SIG-M5 (cell line): ENCODE measurements around the gene IKZF5.

ENCODE experiments used
- DNase-seq: peaks from one replicate; lab custom pipeline; 2025; lab: John Stamatoyannopoulos, UW

IKZF5 gene

GRCh38 chr10:123016228-123016627, 7.6 kb upstream of the IKZF5 start:
- DNase-seq, result no peak

GRCh38 chr10:123014772-123015171, 6.2 kb upstream of the IKZF5 start:
- no peak for DNase-seq

DNA sequence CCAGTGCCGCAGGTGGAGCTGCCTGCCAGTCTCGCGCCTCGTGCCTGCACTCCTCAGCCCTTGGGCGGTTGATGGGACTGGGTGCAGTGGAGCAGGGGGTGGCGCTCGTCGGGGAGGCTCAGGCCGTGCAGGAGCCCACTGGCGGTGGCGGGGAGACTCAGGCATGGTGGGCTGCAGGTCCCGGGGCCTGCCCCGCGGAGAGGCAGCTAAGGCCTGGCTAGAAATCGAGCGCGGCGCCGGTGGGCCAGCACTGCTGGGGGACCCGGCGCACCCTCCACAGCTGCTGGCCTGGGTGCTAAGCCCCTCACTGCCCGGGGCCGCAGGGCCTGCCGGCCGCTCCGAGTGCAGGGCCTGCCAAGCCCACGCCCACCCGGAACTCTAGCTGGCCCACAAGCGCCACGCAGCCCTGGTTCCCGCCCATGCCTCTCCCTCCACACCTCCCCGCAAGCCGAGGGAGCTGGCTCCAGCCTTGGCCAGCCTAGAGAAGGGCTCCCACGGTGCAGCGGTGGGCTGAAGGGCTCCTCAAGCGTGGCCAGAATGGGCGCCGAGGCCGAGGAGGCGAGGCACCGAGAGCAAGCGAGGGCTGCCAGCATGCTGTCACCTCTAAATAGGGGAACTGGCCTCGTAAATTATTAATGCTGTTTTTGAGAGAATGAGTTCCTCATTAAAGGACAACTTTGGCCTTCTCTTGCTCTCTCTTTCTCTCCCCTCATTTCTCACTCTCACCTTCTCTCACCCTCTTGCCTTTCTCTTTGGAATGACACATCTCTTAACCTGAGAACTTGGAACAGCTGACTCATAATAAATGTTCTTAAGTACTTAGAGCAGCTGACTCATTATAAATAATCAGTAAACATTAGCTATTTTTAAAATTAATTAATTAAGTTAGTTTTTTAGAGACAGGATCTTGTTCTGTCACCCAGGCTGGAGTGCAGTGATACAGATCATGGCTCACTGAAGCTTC, 5.1 kb upstream of the IKZF5 start:
- no peak for DNase-seq

GRCh38 chr10:123011987-123012386, 3.4 kb upstream of the IKZF5 start:
- no peak for DNase-seq

- no peak for DNase-seq
Measured at GRCh38 chr10:123009105-123009820, 668 bp upstream of the IKZF5 start.

GRCh38 chr10:123007558-123008354, 839 bp downstream of the IKZF5 start:
- DNase-seq, result peak; percentile 20

- no peak for DNase-seq
Measured at GRCh38 chr10:123004298-123004697, 4.3 kb downstream of the IKZF5 start.

GRCh38 chr10:123001370-123001769, 7.2 kb downstream of the IKZF5 start:
- DNase-seq, result no peak

DNA sequence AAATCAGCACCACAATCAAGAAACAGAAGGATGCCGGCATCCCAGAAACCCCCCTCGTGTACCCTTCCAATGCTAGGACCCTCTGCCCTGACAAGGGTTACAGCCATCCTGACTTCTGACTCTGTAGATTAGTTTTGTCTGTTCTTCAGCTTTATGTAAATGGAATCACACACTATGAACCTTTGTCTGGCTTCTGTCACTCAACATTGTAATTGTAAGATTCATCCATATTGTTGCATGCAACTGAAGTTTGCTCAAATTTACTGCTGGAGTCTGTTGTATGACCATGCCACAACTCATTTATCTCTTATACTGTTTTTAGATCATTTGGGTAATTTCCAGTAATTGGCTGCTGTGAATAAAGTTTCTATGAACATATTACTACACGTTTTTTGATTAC, 8.4 kb downstream of the IKZF5 start:
- no peak for DNase-seq

DNA sequence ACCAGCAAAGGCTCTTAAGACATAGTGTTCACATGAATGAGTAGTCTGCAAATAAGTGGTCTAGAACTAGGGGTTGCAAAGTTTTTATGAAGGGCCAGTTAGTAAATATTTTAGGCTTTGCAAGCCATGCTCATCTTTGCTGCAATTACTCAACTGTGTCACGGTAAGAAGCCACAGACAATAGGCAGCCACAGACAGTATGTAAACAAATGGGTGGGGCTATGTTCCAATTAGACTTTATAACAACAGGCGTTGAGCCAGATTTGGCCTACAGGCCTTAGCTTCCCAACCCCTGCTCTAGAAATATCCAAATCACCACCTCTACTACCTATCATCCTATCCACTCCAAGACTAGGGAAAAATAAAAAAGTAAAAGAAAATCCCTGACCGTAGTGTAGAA, 9.2 kb downstream of the IKZF5 start:
- DNase-seq, result no peak

DNA sequence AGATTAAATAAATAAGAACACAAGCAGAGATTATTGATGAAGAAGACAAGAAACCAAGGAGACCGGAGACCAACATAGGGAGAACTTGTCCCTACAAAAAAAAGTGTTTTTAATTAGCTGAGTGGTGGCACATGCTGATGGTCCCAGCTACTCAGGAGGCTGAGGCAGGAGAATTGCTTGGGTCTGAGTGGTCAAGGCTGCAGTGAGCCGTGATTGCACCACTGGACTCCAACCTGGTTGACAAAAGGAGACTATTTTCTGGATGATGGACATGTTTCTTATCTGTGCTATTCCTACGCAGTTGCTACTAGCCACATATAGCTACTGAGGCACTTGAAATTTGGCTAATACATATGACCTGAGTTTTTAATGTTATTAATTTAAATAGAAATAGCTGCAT, 9.7 kb downstream of the IKZF5 start:
- no peak for DNase-seq

DNA sequence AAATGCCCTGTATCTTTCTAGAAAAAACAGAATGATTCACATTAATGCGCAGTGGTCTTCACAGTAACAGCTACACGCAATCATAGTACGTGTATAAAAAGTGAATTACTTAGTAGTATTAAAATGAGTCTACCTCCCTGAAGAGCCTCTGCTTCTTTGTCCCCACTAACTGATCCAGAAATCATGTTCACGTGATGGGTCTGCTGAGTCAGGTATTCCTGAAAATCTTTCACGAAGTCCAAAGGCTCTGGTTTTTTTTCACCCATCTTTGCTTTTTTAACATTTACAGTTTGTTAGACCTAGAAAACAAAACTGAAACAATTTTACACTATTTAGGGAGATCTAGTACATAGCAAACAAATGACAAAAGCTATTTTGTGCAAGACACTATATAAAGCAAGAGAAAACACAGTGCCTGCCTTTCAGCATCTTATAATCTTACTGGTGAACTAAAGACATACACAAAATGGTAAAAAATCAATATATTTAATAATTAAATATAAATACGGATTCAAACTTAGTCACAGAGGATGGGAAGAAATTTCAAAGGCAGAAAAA, 10.2 kb downstream of the IKZF5 start:
- DNase-seq, result no peak

- no peak for DNase-seq
Measured at GRCh38 chr10:122997864-122998263, 10.7 kb downstream of the IKZF5 start.

DNA sequence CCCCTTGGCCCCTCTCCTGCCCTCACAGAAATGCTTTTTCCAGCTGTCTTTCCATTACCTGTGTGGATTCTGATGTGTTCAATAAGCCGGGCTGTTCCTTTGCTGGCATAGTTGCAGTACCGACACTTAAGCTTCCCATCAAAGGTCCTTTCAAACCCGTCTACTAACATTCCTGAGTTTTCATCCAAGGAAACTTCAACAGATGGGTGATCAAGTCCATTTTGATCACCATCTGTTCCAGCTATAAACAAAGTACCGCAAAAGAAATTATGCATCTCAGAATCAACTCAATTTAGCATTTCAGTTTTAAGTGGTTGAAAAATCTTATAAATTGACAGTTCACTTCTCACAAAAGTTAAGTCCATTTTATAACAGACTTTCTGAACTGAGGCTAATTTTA, 12.7 kb downstream of the IKZF5 start:
- no peak for DNase-seq

DNA sequence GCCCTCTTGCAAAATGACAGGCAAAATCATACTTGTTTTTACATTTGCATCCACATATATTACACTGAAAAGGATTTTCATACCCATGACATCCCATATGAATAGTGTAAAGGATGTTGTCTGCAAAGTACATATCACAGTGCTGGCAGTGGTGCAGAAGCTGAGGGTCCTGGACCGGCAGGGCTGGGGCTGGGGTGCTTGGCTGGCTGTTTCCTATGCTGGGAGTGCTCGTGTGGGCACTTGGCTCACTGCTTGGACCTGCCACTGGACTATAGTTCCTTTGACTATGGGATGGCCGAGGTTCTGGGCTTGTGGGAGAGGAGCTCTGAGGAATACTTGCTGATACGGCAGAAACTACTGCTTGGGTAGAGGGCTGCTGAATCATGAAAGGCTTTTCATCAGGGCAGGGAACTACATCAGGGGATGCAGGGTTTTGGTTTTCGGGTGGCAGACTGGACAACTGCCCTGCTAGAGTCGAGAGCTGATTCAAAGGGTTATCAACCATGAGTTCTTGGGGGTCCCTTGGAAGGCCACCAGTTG, 14.7 kb downstream of the IKZF5 start:
- no peak for DNase-seq

DNA sequence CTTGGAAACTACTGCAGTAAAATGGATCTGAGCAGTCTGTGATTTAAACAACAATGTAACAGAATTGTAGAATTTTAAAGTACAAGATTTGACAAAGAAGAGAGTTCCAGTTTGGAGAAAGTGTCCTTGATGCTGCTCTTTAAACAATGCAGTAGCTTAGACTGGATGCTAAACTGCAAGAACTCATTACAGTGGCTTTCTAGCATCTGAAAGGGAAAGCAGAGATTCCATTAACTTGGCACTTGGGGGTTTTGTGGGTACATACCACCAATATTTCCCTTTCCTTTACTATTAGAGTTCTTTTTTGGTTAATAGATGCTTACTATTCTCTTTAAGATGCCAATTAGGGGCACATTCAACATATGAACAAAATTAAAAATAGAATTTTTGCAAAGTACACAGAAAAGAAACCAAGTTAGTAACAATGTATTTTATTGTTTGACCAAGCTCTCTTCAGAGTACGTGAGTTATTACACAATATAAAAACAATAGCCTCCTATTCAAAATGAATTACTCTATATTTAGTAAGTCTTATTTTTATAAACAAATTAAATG, 16.5 kb downstream of the IKZF5 start:
- no peak for DNase-seq

- DNase-seq, result no peak
Measured at GRCh38 chr10:122990278-122990677, 18.3 kb downstream of the IKZF5 start.

DNA sequence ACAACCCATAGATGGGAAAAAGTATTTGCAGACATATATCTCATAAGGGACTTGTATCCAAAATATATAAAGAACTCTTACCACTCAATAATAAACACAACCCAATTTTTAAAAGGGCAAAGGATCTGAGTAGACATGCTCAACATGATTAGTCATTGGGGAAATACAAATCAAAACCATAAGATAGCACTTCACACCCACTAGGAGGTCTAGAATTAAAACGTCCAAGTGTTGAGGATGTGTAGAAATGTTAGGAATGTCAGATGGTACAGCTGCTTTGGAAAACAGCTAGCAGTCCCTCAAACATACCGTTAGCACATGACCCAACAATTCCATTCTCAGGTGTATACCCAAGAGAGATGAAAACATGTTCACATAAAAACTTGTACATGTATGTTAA, 20.1 kb downstream of the IKZF5 start:
- no peak for DNase-seq

GRCh38 chr10:122986335-122986734, 22.3 kb downstream of the IKZF5 start:
- no peak for DNase-seq

GRCh38 chr10:122984708-122985107, 23.9 kb downstream of the IKZF5 start:
- no peak for DNase-seq

DNA sequence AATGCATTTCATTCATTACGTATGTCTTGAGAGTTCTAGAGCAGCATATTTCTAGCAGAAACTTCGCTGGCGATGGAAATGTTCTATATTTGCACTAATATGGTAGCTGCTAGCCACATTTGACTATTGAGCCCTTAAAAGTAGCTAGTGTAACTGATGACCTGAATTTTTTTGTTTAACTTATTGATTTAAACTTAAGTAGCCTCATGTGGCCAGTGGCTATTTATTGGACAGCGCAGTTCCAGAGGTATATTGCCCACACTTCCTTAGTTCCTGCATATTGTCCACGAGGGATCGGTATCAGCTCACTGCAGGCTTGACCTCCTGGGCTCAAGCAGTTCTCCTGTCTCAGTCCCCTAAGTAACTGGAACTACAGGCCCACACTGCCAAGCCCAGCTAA, 24.7 kb downstream of the IKZF5 start:
- no peak for DNase-seq

DNA sequence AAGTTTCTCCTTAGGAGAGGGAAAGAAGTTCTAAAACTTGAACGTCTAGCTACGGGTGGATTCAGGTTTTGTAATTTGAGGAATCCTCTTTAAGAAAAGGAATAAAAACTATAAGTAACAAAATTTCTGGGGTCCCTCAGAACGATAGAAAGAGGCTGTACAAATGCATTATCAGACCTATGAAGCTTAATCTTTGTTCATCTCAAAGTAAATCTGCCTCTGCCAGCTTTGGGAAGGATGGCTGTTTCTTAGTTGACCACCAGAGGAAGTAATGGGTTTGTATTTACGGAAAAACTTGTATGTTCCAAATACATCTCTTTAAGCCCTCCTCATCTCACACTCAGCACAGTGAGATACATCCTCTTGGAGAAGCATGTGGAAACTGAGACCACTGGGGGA, 27.5 kb downstream of the IKZF5 start:
- no peak for DNase-seq
